Lower lobe of right lung (tissue), 2 donors: ENCODE data around the gene FAM187B. TPM values are rescaled to one million over a fixed set of nuclear protein-coding genes. Genes with fewer than 3 reads are reported as not detected.

Experiments used
- ATAC-seq, 2 donors: fragments of 200-7000 bp; cut with Tn5 transposase; one replicate each; pipeline ENCODE4 v1.9.1; 2020 to 2022; ENCODE audit warnings: mild to moderate bottlenecking in 2 of 2, moderate library complexity in 2 of 2
- DNase-seq: peaks from one replicate; pipeline ENCODE4 v3.0.0-alpha.2; 2020
- H3K27ac ChIP-seq: fragments of 200-600 bp; one replicate; pipeline ENCODE4 v1.8.0; 2022
- H3K27me3 ChIP-seq: fragments of 200-600 bp; one replicate; pipeline ENCODE4 v1.8.0; 2022; ENCODE audit warnings: low read depth
- H3K36me3 ChIP-seq: fragments of 200-600 bp; one replicate; pipeline ENCODE4 v1.8.0; 2022; ENCODE audit warnings: mild to moderate bottlenecking
- H3K4me1 ChIP-seq: fragments of 200-600 bp; one replicate; pipeline ENCODE4 v1.8.0; 2022
- H3K4me3 ChIP-seq: fragments of 200-600 bp; one replicate; pipeline ENCODE4 v1.8.0; 2022; ENCODE audit warnings: mild to moderate bottlenecking
- H3K9me3 ChIP-seq: fragments of 200-600 bp; one replicate; pipeline ENCODE4 v1.8.0; 2022
- intact Hi-C: fragments of 100-400 bp; cut with DNase I; formaldehyde crosslinking; loops from one replicate; pipeline ENCODE4 v1.11.0; 2022
- long read RNA-seq: library from polyadenylated mRNA; unstranded; transcript quantifications from one replicate; pipeline ENCODE4 v2.0.0, GENCODE V29; 2021
- total RNA-seq: library from RNA; stranded (reverse); fragmentation: NEBNext Ultra II Directional; extraction: Animal tissue kit (Norgen Biotek cat#: 25700); gene quantifications from one replicate; pipeline ENCODE4 v1.2.1, GENCODE V29; 2021
- TF ChIP-seq, protein P1 (sequence below): fragments of 200-600 bp; IDR thresholded peaks from one replicate; pipeline ENCODE4 v1.8.0; 2022; ENCODE audit warnings: antibody characterized with exemption, mild to moderate bottlenecking
- donor health status: DM: no; HTN: yes; CAD: no; lungs with severe emphysema.

FAM187B gene
- total RNA-seq: 0.41 TPM
- long read RNA-seq: 0 reads

DNA sequence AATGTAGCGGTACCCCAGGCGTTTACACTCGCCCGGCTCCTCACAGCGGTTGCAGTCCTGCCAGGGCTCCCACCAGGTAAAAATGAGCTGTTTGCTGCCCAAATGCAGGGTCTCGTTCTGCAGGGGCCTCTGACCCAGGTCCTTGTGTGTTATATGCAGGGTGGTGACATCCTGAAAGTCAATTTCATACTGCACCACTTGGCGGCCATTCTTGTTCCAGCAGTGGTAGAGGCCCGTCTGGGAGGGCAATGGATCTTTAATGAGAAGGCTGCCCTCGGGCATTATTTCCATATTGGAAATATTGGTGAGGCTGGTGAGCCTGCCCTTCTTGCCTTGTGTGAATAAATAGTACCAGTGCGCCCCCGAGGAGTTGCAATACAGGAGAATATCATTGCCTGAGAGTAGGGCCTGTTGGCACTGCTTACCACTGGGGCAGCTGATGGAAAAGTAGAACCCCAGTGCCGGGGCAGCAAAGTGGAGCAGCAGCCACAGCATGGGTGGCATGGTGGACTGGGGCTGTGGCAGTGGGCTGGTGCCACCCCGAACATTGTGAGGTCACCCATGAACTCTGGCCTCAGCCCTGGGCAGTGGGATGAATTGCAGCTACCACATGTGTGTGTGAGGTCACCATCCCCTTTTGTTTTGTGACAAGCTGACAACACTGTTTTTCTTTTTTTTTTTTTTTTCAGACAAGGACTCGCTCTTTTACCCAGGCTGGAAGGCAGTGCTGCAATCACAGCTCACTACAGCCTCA, at the start of gene FAM187B:
TSS of gene FAM187B (minus strand) at position 563 of the 754 bp plus-strand sequence. CDS start at position 504, 59 bp downstream.
- Histone ChIP-seq H3K4me1 (peaks cover 16% of the 10 kb centered on the region), H3K27ac (no peak within 1 kb of the TSS), H3K9me3 (no peaks in the 10 kb centered on the region), H3K36me3 (no peaks in the 10 kb centered on the region), H3K4me3 (no peak within 1 kb of the TSS), H3K27me3 (no peaks in the 10 kb centered on the region)
- ATAC-seq (no peak), DNase-seq (no peak)
- intact Hi-C loops: no loop called here
- TF ChIP-seq, protein P1, sequence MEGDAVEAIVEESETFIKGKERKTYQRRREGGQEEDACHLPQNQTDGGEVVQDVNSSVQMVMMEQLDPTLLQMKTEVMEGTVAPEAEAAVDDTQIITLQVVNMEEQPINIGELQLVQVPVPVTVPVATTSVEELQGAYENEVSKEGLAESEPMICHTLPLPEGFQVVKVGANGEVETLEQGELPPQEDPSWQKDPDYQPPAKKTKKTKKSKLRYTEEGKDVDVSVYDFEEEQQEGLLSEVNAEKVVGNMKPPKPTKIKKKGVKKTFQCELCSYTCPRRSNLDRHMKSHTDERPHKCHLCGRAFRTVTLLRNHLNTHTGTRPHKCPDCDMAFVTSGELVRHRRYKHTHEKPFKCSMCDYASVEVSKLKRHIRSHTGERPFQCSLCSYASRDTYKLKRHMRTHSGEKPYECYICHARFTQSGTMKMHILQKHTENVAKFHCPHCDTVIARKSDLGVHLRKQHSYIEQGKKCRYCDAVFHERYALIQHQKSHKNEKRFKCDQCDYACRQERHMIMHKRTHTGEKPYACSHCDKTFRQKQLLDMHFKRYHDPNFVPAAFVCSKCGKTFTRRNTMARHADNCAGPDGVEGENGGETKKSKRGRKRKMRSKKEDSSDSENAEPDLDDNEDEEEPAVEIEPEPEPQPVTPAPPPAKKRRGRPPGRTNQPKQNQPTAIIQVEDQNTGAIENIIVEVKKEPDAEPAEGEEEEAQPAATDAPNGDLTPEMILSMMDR: no peak

DNA sequence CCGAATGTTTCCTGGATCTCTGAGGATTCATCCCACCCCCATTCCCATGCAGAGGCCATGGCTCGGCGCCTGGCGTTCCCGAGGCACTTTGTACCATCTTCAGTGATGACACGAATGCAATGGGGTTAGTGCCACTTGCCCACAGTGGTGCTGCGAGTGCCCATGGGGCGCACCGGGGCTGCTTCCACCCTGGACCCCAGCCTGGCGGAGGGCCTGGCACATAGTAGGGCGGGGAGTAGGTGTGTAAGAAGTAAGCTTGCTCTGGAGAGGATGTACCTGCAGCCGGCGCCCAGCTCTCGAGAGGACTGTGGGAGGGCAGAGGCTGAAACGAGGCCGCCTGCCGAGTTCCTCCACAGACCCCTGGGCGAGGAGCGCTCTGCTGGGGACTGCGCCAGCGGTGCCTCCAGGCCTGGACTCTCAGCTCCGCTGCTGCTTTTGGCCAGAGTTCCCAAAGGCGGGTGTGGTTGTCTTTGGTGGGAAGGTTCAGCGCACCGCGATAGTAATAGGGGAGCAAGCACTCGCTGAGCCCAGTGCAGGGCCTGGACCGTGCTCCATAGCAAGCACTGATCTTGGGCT, 48.3 kb upstream of the FAM187B start:
- Histone ChIP-seq H3K27ac (no peak overlapping the region), H3K36me3 (peaks cover 71% of the 10 kb centered on the region), H3K4me1 (no peaks in the 10 kb centered on the region), H3K9me3 (no peaks in the 10 kb centered on the region), H3K27me3 (no peaks in the 10 kb centered on the region), H3K4me3 (no peak overlapping the region)
- no peak for ATAC-seq
- intact Hi-C loops: no loop called here
- TF ChIP-seq, protein P1: no peak
- no peak for DNase-seq

DNA sequence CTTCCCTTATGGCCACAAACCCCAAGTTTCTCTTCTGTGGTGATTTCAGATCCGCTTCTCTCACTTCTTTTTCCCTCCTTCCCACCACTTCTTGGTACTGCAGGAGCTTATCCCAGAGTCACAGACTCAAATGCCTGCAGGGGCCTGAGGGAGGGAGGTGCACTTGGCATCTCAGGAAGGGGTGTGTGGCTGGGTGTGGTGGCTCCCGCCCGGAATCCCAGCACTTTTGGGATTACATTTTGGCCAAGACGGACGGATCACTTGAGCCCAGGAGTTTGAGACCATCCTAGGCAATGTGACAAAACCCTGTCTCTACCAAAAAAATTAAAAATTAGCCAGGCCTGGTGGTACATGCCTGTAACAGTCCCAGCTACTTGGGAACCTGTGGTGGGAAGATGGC, 45.8 kb upstream of the FAM187B start:
- H3K4me1 ChIP-seq: peaks cover 17% of the 10 kb centered on the region
- intact Hi-C loops: no loop called here
- H3K27me3 ChIP-seq: no peaks in the 10 kb centered on the region
- DNase-seq (no peak), ATAC-seq (no peak)
- H3K4me3 ChIP-seq: no peak overlapping the region
- no peaks in the 10 kb centered on the region for H3K9me3 ChIP-seq
- TF ChIP-seq, protein P1: no peak
- H3K27ac ChIP-seq: no peak overlapping the region
- H3K36me3 ChIP-seq: peaks cover 85% of the 10 kb centered on the region

DNA sequence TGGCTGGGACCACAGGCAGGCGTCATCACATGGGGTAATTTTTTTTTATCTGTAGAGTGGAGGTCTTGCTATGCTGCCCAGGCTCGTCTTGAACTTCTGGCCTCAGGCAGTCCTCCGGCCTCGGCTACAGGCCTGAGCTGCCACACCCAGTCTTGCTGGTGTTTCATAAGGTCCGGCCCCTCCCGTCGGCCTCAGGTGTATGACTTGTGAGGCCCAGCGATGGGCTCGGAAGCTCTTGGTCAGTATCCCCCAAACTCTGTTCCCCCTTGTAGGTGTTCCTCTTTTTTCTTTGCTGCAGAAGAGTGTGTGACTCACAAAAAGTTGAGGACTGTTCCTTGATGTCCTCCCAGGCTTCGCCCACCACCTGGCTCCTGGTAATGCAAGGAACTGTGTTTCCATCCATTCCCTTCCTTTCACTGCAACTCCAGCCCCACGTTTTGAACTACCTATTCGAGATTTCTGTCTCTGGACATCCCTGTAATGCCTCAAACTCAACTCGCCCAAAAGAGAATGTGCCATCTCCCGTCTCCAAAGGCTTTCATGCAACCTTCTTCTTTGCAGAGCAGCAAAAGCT, 45.2 kb upstream of the FAM187B start:
- Histone ChIP-seq H3K27ac (no peak overlapping the region), H3K36me3 (peaks cover 80% of the 10 kb centered on the region), H3K27me3 (no peaks in the 10 kb centered on the region), H3K4me1 (peaks cover 17% of the 10 kb centered on the region), H3K9me3 (no peaks in the 10 kb centered on the region), H3K4me3 (no peak overlapping the region)
- TF ChIP-seq, protein P1: no peak
- no peak for ATAC-seq
- no peak for DNase-seq
- intact Hi-C loops: no loop called here

DNA sequence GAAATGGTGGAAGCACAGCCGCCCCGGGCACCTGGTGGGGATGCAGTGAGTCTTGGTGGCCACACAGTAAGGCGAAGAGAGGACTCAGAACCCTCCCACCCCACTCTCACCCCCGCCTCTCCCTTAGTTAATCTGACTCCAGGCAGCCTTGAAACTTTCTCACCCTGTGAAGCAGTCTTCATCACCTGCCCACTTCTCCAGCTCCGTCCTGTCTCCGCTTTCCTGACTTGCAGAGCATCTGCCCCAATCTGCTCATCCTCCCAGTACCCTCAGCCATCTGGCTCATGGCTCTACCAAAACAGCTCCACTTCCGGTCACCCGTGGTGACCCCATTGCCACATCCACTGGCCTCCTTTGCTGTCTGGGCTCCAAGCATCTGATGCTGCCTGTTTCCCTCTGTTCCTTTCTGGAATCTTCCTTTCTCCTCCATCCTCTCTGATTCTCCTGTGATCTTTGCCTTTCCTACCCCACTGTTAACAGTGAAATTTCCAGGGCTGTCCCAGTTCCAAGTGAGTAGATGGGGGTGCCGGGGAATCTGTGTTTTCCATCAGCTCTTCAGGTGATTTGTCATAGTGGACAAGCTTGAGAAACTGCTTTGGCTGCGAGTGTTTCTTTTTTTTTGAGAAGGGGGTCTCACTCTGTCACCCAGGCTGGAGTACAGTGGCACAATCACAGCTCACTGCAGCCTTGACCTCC, 44.6 kb upstream of the FAM187B start:
- TF ChIP-seq, protein P1: no peak
- H3K27me3 ChIP-seq: no peaks in the 10 kb centered on the region
- H3K4me1 ChIP-seq: peaks cover 17% of the 10 kb centered on the region
- no peak for DNase-seq
- H3K27ac ChIP-seq: no peak overlapping the region
- no peaks in the 10 kb centered on the region for H3K9me3 ChIP-seq
- no peak overlapping the region for H3K4me3 ChIP-seq
- intact Hi-C loops: no loop called here
- ATAC-seq: no peak
- peaks cover 74% of the 10 kb centered on the region for H3K36me3 ChIP-seq
